Measurements from ENCODE around the gene CHRM1.
"Not testable (repeated sequence)": the region's sequence is repeated elsewhere in the genome, so short reads cannot be mapped to it uniquely, and the experiment has no call there.

CHRM1 gene

DNA sequence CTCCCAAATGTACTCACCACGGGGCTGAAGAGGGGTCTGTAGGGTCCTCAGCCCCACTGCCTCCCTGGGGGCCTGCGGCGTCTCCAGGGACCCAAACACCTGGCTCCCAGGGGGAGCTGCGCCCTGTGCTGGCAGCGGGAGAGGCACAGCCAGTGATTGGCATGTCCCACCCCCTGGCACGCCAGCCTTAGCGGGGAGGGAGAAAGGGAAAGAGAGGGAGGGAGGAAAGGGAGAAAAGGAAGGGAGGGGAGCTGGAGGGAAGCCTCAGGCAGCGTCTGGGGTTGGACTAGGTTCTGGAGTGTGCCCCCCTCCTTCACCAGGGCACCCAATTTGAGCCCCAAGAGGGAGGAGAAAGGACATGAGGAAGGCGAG lies at the start of gene CHRM1:
Gene CHRM1 (minus strand): TSS at position 163 of the 372 bp plus-strand sequence. CDS start 10,263 bp downstream, outside the sequence.
- DNase-seq, result no peak

- no peak for DNase-seq
Observed at GRCh38 chr11:62965574-62965973, 44.4 kb upstream of the CHRM1 start.

GRCh38 chr11:62962391-62962790 lies 41.2 kb upstream of the CHRM1 start:
- DNase-seq, result no peak

- no peak for DNase-seq
Observed at GRCh38 chr11:62961017-62961570, 39.9 kb upstream of the CHRM1 start.

- no peak for DNase-seq
Observed at GRCh38 chr11:62959422-62959980, 38.3 kb upstream of the CHRM1 start.

DNA sequence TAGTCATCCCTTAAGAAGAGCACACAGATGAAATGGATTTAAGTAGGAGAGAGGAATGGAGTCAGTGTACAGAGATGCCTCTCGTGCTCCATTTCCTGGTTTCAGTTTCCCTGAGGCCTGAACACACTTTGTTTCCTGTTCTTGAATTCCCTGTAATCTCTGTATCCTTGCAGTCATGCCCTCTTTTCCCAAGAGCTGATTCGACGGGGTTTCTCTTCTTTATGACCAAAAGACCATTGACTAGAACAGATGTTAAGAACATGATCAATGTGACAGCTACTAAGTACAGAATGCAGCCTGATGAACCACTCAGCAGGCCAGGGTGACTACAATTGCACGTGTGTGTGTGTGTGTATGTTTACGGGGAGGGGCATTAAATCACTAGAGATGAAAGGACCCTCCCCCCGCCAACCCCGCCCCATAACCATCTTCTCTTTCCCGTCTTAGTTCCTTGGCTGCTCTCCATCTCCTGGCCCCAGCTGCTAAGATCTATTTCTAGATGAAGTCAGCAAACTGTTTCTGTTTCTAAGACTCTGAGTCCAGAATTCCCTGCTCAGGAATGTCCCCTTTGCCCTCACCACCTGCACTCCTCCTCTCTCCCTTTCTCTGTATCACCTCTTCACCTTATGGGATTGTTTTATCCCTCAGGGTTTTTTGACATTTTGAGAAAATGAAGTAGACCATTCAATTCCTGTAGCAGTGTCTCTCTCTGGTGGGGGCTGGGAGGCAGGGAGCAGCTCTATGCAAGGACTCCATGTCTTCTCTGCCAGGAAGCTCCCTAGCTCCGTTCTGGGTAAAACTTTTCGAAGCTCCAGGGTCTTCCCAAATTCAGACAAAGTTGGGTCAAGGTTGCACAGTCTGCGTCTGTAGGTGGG lies 37.6 kb upstream of the CHRM1 start:
- no peak for DNase-seq

- DNase-seq, result no peak
Observed at GRCh38 chr11:62957147-62957546, 36.0 kb upstream of the CHRM1 start.

DNA sequence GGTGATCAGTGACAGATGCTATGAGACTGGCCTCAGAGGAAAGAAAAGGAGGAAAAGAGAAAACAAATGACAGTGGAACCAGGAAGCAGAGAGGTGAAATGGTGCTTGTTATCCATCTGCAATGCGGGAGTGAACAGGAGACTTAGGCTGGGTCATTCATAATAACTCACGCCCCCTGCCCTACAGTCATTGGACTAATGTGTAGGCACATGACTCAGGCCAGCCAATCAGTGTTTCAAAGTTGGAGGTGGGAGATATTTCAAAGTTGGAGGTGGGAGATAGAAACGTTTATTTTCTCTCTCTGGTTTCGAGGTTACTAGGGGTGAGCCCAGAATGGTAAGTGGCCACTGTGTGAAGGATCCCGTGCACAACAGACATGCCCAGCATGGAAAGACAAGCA lies 33.3 kb upstream of the CHRM1 start:
- no peak for DNase-seq

GRCh38 chr11:62953811-62954210 lies 32.6 kb upstream of the CHRM1 start:
- no peak for DNase-seq

DNA sequence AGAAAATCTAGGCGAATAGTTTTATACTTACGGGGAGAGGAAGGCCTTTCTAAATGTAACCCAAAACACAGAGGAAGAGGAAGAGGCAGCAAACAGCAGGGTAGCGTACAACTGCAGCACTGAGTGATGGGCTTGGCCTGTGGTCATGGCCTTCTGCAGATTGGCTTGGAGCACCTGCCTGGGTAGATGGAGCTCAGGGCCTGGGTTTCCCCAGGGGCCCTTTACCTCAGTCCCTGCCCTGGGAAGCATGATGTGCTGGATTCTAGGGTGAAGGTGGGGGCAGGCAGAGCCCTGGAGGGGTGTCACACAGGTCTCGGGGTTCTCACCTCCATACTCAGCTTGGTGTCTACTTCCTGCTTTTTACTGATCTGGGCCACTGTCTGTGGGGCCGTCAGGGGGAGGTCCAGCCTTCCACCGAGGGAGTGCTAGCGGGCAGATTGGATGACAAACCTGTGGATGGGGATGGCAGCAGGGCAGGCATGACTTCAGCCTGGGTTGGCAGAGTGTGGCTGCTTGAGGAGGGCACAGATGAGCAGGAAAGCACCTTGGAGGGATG lies 27.7 kb upstream of the CHRM1 start:
- DNase-seq, result no peak

- DNase-seq, result not testable (repeated sequence)
Observed at GRCh38 chr11:62945538-62945937, 24.4 kb upstream of the CHRM1 start.

GRCh38 chr11:62937528-62937927 lies 16.4 kb upstream of the CHRM1 start:
- not testable (repeated sequence) for DNase-seq

DNA sequence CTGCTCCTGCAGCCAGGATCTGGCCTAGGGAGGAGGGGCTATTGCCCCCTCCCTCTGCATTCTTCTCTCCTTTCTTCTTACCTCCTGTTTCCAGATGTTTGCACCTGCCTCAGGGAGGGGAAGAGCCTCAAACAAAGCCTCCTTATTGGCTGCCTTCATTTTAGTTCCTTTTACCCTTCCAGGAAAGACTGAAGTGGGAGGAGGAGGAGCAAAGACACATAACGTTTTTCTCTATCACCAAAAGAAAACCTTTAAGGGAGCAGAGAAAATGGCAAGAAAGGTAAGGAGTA lies 13.3 kb upstream of the CHRM1 start:
- DNase-seq, result no peak

DNA sequence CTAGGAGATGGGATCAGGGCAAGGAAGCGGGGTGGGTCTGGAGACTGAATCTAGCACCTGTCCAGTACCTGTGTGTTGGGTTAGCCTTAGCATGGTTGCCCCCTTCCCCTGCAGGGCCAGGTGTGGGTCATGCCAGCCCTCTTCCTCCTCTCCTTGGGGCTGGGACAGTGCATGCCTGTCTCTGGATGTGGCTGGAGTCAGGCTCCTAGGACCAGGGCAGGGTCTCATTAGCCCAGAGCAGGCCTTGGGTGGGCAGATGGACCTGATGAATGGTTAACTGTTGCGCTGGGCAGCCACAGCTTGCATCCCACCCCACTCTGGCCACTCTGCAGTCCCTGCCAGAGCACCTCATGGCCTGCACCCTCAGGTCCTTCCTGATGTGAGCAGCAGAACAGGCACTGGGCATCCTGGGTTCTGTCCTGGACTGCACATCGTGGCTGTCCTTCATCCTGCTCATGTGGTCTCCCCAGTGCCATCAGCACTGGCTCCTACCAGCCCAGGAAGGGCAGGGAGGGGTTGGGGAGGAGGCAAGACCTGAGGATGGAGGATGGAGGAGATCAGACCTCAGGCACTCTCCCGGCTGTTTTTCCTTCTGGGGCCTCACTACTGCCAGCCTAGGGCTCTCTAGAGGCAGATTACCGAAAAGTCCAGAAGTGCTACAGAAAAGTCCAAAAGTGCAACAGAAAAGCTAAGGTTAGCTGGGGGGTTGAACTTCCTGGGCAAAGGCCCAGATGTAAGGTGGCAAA lies 12.8 kb upstream of the CHRM1 start:
- DNase-seq, result no peak

DNA sequence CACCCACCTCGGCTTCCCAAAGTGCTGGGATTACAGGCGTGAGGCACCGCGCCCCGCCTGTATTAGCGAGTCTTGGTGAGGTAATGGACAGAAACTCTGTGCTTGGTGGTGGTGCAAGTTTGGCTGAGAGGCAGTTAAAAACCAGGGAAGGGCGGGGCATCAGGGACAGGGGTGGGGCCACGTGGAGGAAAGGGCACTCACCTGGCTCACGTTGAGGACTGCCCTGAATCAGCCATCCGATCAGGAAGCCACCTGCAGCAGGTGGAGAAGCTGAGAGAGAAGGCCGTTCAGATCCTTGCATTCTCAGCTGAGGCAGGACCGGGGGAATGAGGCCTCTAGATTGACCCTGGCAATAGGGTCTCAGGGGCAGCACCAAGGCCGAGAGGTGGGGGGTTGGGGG lies 12.1 kb upstream of the CHRM1 start:
- no peak for DNase-seq

- no peak for DNase-seq
Observed at GRCh38 chr11:62931499-62932278, 10.5 kb upstream of the CHRM1 start.

DNA sequence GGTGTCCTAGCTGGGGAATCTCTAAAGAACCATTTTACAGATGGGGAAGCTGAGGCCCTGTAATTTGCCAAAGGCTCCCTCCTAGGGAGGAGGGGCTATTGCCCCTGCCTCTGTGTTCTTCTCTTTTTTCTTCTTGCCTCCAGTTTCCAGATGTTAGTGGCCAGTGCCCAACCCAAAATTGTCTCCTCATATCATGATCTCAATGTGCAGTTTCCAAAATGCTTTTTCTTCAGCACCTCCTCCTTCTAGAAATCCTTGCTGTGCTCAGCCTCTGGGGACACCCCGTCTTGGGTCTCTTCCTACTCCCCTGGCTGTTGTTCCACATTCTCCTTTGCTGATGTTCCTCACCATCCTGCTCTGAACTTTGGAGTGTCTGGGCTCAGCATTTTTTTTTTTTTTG lies 9.5 kb upstream of the CHRM1 start:
- DNase-seq, result no peak

DNA sequence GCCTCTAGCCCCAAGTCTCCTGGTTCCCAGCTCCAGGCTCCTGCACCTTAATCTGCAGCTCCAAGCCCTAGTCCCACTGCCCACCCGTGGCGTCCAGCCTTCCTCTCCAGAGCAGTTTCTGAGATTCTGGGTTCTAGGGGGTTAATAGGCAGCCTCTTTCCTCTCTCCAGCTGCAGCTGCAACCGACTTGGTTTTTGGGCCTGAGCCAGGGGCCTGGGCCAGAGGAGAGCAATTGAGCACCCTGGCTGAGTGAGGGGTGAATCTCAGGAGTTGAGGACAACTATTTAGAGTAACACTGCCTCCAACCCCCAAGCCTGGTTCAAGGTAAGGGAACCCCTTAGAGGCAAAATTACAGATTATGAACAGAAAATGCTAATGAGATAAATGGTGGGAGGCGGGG lies 9.0 kb upstream of the CHRM1 start:
- DNase-seq, result no peak

DNA sequence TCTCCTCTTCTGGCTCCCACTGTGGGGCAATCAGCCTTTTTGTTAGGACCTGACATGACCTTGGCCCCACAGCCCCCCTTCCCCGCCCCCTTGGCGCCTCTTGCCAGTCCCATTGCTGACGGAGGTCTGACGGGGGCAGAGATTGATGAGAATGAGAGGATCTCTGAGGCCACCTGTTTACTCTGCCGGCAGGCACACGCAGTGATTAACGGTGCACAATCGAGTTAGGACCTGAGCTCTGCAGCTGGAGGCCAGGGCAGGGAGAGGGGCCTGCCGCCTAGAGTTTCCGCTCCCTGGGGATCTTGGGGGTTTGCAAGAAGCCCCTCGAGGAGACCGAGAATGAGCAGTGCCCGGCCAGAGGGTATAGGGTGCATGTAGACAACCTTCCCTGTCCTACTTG lies 6.8 kb upstream of the CHRM1 start:
- DNase-seq, result no peak

DNA sequence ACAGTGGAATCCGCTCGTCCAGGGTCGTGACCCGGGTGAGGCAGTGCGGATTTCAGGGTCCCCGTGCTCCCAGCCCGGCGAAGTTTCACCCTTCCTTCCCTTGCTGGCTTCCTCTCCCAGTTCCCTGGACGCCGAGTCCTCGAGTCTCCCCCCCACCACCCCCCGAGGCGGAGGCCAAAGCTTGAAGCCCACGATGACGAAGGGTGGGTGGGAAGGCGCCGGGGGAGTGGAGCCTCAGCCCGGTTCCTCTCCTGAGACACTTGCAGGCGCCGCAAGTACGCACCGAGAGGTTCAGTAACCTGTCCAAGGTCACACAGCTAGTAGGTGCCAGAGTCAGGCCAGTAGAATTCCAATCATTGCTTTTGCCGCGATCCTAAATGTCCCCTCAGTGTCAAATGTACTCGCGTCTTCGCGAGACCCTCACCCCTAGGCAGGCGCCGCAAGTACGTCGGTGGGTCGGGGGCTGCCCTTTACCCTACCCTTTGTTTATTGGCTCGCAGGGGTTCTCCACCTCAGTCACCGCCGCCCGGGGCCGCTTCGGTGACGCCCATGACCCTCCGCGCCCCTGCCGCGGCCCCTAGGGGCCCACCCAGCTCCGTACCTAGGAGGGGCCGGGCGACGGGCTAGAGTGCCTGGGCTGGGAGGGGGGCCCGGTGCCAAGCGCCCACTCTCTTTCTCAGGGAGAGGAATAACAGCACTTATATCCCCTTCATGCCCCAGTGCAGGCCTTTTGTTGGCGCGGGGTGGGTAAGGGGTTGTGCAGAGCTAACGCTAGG lies 5.7 kb upstream of the CHRM1 start:
- no peak for DNase-seq

- no peak for DNase-seq
Observed at GRCh38 chr11:62925745-62926679, 4.8 kb upstream of the CHRM1 start.
